HepG2 (cell line): ENCODE results near the gene PCBD2. TPM values are rescaled to one million over a fixed set of nuclear protein-coding genes. Genes with fewer than 3 reads are reported as not detected.

Experiments
- ARNTL ChIP-seq: sonication (generic); formaldehyde crosslinking; IDR thresholded peaks from 2 replicates; pipeline ENCODE4 v1.4.0; 2020; ENCODE audit warnings: mild to moderate bottlenecking, missing genetic modification reagents
- EHMT2 ChIP-seq: fragments of 200-600 bp; sonication (generic); IDR thresholded peaks from 2 replicates; pipeline ENCODE4 v1.7.0; 2017; ENCODE audit warnings: antibody characterized with exemption, low read depth, low read length, borderline replicate concordance
- HMGA1 ChIP-seq: sonication (generic); formaldehyde crosslinking; conservative IDR thresholded peaks from 2 replicates; pipeline ENCODE4 v1.4.0; 2020; ENCODE audit warnings: missing genetic modification reagents
- KAT2B ChIP-seq: fragments of 150-350 bp; IDR thresholded peaks from 2 replicates; pipeline ENCODE4 v1.6.1; 2014; ENCODE audit warnings: low read depth, low read length, borderline replicate concordance
- MAZ ChIP-seq, 2 experiments: sonication (generic) in 1 of 2; formaldehyde crosslinking in 1 of 2; IDR thresholded peaks; 2 replicates each; pipeline versions ENCODE4 v1.5.0 to v1.6.1; 2012 to 2020; ENCODE audit warnings: low read depth in 2 of 2, mild to moderate bottlenecking in 2 of 2, borderline replicate concordance in 1 of 2, improper control_type of control experiment in 1 of 2, low read length in 1 of 2, missing genetic modification reagents in 1 of 2, moderate library complexity in 1 of 2
- PAWR ChIP-seq: sonication (generic); formaldehyde crosslinking; IDR thresholded peaks from 2 replicates; pipeline ENCODE4 v1.4.0; 2020; ENCODE audit warnings: missing genetic modification reagents, mild to moderate bottlenecking, borderline replicate concordance
- PCBP1 ChIP-seq: fragments of 200-400 bp; formaldehyde crosslinking; IDR thresholded peaks from 2 replicates; pipeline ENCODE4 v1.6.1; 2017; ENCODE audit warnings: mild to moderate bottlenecking, low read depth, low read length, borderline replicate concordance
- PHF5A ChIP-seq: IDR thresholded peaks from one replicate; pipeline ENCODE4 v1.6.1; 2018; ENCODE audit warnings: low read depth, missing genetic modification reagents; ENCODE audit not compliant: unreplicated experiment
- SIX1 ChIP-seq: sonication (generic); formaldehyde crosslinking; IDR thresholded peaks from 2 replicates; pipeline ENCODE4 v1.4.0; 2020; ENCODE audit warnings: missing genetic modification reagents, borderline replicate concordance
- SMARCE1 ChIP-seq: fragments of 450-650 bp; IDR thresholded peaks from 2 replicates; pipeline ENCODE4 v1.6.1; 2017; ENCODE audit warnings: borderline replicate concordance
- SPEN ChIP-seq: sonication (generic); formaldehyde crosslinking; IDR thresholded peaks from 2 replicates; pipeline ENCODE4 v1.5.1; 2020; ENCODE audit warnings: low read depth, mild to moderate bottlenecking, missing genetic modification reagents
- ZNF12 ChIP-seq: sonication (generic); formaldehyde crosslinking; IDR thresholded peaks from 2 replicates; pipeline ENCODE4 v1.5.0; 2020; ENCODE audit warnings: missing genetic modification reagents
- ZNF224 ChIP-seq: sonication (generic); formaldehyde crosslinking; IDR thresholded peaks from 2 replicates; pipeline ENCODE4 v1.5.0; 2020; ENCODE audit warnings: mild to moderate bottlenecking, missing genetic modification reagents
- ZNF253 ChIP-seq: sonication (generic); formaldehyde crosslinking; IDR thresholded peaks from 2 replicates; pipeline ENCODE4 v1.8.0; 2022; ENCODE audit warnings: mild to moderate bottlenecking, missing genetic modification reagents, borderline replicate concordance
- ZNF317 ChIP-seq: sonication (generic); formaldehyde crosslinking; IDR thresholded peaks from 2 replicates; pipeline ENCODE4 v1.5.0; 2020; ENCODE audit warnings: mild to moderate bottlenecking, missing genetic modification reagents
- ZNF33A ChIP-seq: sonication (generic); formaldehyde crosslinking; IDR thresholded peaks from 2 replicates; pipeline ENCODE4 v1.5.1; 2020; ENCODE audit warnings: missing genetic modification reagents, mild to moderate bottlenecking, moderate library complexity, borderline replicate concordance
- ZNF34 ChIP-seq: sonication (generic); formaldehyde crosslinking; IDR thresholded peaks from 2 replicates; pipeline ENCODE4 v1.4.0; 2020; ENCODE audit warnings: mild to moderate bottlenecking, missing genetic modification reagents, borderline replicate concordance
- ZSCAN29 ChIP-seq: sonication (generic); formaldehyde crosslinking; conservative IDR thresholded peaks from 2 replicates; pipeline ENCODE4 v1.4.0; 2020; ENCODE audit warnings: mild to moderate bottlenecking, missing genetic modification reagents
- polyA plus RNA-seq, 8 experiments: library from polyadenylated mRNA; depleted of rRNA in 3 of 8; stranded (reverse) in 7 of 8; unstranded in 1 of 8; fragments of >200 nt; fragmentation: Illumina TruSeq in 4 of 8; extraction: Trizol in 4 of 8; gene quantifications; 2 replicates each; pipeline versions ENCODE4 v1.2.1 to v1.2.3, GENCODE V29; 2011 to 2016; ENCODE audit warnings: low read depth in 4 of 8, missing spikeins in 1 of 8, mixed read lengths in 1 of 8; ENCODE audit not compliant: insufficient read depth in 1 of 8
- total RNA-seq, 5 experiments: library from RNA; depleted of rRNA; stranded (reverse); fragments of >200 nt; fragmentation: Illumina TruSeq; extraction: Trizol; gene quantifications; 2 replicates each; pipeline ENCODE4 v1.2.3, GENCODE V29; 2016; ENCODE audit warnings: low read depth in 1 of 5
- TF ChIP-seq, protein P1 (sequence below): IDR thresholded peaks from 2 replicates; pipeline ENCODE4 v1.6.1; 2012; ENCODE audit warnings: inconsistent platforms
- TF ChIP-seq, protein P2 (sequence below): IDR thresholded peaks from 2 replicates; pipeline ENCODE4 v1.6.1; 2016; ENCODE audit warnings: control low read depth
- TF ChIP-seq, protein P3 (sequence below), 2 experiments: IDR thresholded peaks; 2 replicates each; pipeline ENCODE4 v1.6.1; 2011 to 2012; ENCODE audit warnings: low read length in 2 of 2, borderline replicate concordance in 1 of 2, low read depth in 1 of 2, mild to moderate bottlenecking in 1 of 2, moderate library complexity in 1 of 2

PCBD2 gene
- total and polyA plus RNA-seq, 2 of the 13 experiments (the other 11 are each of a cell fraction or from before 2014, with no cell fraction given), result 5.5 to 12.0 TPM

DNA sequence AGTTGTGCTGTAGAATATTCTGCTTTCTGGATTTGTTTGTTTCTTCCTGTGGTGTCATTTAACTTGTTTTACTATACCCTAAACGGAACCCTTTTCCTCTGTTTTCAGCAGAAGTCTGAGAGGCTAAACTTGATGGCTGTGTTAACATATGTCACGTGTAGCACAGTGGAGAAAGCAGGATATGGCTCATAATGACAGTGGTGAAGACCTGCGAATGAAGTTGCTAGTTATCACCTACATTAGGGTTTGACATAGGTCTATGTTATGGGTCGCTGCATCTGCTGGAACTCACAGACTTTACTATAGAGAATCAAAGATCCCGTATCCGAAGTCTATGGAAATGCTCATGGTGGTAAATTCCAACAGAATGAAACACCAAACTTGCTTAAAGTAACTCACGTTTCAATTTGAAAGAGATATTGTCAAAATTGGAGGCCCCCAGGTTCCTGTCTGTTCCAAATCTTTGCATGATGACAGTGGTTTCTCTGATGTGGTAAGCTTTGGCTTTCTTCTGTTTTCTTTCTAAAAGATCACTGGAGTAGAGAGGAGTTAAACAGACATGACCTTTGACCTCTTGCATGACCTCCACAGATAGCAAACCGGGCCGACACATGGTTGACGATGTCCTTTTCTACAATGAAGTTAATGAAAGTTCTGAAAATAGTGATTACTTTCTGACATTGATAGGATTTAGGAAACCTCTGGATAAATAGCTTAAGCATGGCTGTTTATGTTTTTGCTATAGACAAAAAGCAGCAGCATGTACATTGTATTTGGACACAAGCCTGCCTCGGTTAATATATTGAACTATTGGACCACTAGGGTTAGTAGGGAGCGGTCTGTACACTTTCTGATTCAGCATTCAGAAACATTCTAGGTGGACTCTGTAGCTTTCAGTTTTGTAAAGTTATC, 59.7 kb downstream of the PCBD2 start (continued):
- TF ChIP-seq ZNF12 (CRISPR knock-in tag) (no peak), ZNF224 (CRISPR knock-in tag) (no peak), PAWR (CRISPR knock-in tag) (no peak), ZSCAN29 (CRISPR knock-in tag) (no peak), ZNF33A (CRISPR knock-in tag) (no peak), MAZ (IDR thresholded peaks at IDR 0.05; ENCODE audit: borderline replicate concordance, low read depth, low read length) (no peak), MAZ (CRISPR knock-in tag; IDR thresholded peaks at IDR 0.05; ENCODE audit: low read depth) (no peak), SMARCE1 (no peak), PHF5A (CRISPR knock-in tag) (no peak), ARNTL (CRISPR knock-in tag) (no peak), SPEN (no peak), ZNF34 (CRISPR knock-in tag) (0 out of 2 replicates have a peak, but pooled peaks have one; percentile 8), EHMT2 (0 out of 2 replicates have a peak, but pooled peaks have one; percentile 54), ZNF253 (CRISPR knock-in tag) (no peak), PCBP1 (no peak), HMGA1 (CRISPR knock-in tag) (no peak), SIX1 (CRISPR knock-in tag) (no peak; the same call in 1 of the 2 replicates), ZNF317 (CRISPR knock-in tag) (no peak), KAT2B (no peak)
- TF ChIP-seq, protein P1, sequence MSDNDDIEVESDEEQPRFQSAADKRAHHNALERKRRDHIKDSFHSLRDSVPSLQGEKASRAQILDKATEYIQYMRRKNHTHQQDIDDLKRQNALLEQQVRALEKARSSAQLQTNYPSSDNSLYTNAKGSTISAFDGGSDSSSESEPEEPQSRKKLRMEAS, result peak; percentile 70
- TF ChIP-seq, protein P2, sequence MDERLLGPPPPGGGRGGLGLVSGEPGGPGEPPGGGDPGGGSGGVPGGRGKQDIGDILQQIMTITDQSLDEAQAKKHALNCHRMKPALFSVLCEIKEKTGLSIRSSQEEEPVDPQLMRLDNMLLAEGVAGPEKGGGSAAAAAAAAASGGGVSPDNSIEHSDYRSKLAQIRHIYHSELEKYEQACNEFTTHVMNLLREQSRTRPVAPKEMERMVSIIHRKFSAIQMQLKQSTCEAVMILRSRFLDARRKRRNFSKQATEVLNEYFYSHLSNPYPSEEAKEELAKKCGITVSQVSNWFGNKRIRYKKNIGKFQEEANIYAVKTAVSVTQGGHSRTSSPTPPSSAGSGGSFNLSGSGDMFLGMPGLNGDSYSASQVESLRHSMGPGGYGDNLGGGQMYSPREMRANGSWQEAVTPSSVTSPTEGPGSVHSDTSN, result no peak
- TF ChIP-seq, protein P3, sequence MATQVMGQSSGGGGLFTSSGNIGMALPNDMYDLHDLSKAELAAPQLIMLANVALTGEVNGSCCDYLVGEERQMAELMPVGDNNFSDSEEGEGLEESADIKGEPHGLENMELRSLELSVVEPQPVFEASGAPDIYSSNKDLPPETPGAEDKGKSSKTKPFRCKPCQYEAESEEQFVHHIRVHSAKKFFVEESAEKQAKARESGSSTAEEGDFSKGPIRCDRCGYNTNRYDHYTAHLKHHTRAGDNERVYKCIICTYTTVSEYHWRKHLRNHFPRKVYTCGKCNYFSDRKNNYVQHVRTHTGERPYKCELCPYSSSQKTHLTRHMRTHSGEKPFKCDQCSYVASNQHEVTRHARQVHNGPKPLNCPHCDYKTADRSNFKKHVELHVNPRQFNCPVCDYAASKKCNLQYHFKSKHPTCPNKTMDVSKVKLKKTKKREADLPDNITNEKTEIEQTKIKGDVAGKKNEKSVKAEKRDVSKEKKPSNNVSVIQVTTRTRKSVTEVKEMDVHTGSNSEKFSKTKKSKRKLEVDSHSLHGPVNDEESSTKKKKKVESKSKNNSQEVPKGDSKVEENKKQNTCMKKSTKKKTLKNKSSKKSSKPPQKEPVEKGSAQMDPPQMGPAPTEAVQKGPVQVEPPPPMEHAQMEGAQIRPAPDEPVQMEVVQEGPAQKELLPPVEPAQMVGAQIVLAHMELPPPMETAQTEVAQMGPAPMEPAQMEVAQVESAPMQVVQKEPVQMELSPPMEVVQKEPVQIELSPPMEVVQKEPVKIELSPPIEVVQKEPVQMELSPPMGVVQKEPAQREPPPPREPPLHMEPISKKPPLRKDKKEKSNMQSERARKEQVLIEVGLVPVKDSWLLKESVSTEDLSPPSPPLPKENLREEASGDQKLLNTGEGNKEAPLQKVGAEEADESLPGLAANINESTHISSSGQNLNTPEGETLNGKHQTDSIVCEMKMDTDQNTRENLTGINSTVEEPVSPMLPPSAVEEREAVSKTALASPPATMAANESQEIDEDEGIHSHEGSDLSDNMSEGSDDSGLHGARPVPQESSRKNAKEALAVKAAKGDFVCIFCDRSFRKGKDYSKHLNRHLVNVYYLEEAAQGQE (IDR thresholded peaks at IDR 0.05; ENCODE audit: borderline replicate concordance in 1 of 2, low read depth in 1 of 2, low read length in 2 of 2), result 0 out of 4 replicates have a peak, but pooled peaks of 1 of the 2 experiments have one; percentile 11
